ENCODE measurements around the gene LRP5. TPM values are rescaled to one million over a fixed set of nuclear protein-coding genes. Genes with fewer than 3 reads are reported as not detected.
"Not testable (repeated sequence)": the region's sequence is repeated elsewhere in the genome, so short reads cannot be mapped to it uniquely, and the experiment has no call there.

The LRP5 gene
- total RNA-seq, 2 donors from 2014 or later, result 43.3 to 63.6 TPM

GRCh38 chr11:68342459-68343158, 30.2 kb downstream of the LRP5 start:
- WGBS, 2 donors, result 30 to 46% methylated on average over 2 to 13 of the region's 13 CpGs
- peaks cover 52% of the 10 kb centered on the region for H3K4me1 ChIP-seq
- DNase-seq (peak; percentile 28 to 70 (median 59)), ATAC-seq (peak; percentile 80)
- H3K27ac ChIP-seq, result peak overlapping the region; percentile 78 to 90 (median 86)
- no peak overlapping the region for H3K4me3 ChIP-seq
- intact Hi-C loops (cut with DNase I), result no loop called here
- no peaks in the 10 kb centered on the region for H3K27me3 ChIP-seq
- H3K36me3 ChIP-seq (replicated peaks in 1 of 2; ENCODE audit: insufficient read depth in 1 of 2, low read depth in 2 of 2), result no peaks in the 10 kb centered on the region
- TF ChIP-seq POLR2A (IDR thresholded peaks at IDR 0.05), result peak in 2 of 3 donors; percentile 38 to 46
- TF ChIP-seq CTCF (IDR thresholded peaks at IDR 0.05), result no peak
- H3K9me3 ChIP-seq, result no peaks in the 10 kb centered on the region

- Histone ChIP-seq H3K9me3 (no peaks in the 10 kb centered on the region), H3K27ac (peak overlapping the region; percentile 78 to 90 (median 86)), H3K4me1 (peaks cover 52% of the 10 kb centered on the region), H3K4me3 (no peak overlapping the region), H3K27me3 (no peaks in the 10 kb centered on the region), H3K36me3 (replicated peaks in 1 of 2; ENCODE audit: insufficient read depth in 1 of 2, low read depth in 2 of 2) (no peaks in the 10 kb centered on the region)
- no peak for TF ChIP-seq POLR2A (IDR thresholded peaks at IDR 0.05)
- TF ChIP-seq CTCF (IDR thresholded peaks at IDR 0.05), result no peak
- DNase-seq (peak in 3 of 4 donors; percentile 32 to 42 (median 39)), ATAC-seq (no peak)
- 63 to 65% methylated on average over 11 to 14 of the region's 14 CpGs for WGBS, 2 donors
- intact Hi-C loops (cut with DNase I), result no loop called here
Measured at GRCh38 chr11:68343761-68344256, 31.4 kb downstream of the LRP5 start.

- DNase-seq; H3K36me3 ChIP-seq (replicated peaks in 1 of 2; ENCODE audit: insufficient read depth in 1 of 2, low read depth in 2 of 2); H3K27me3 ChIP-seq; intact Hi-C loops (cut with DNase I); ATAC-seq; H3K9me3 ChIP-seq; H3K4me3 ChIP-seq: not testable (repeated sequence)
- Histone ChIP-seq H3K4me1 (peaks cover 52% of the 10 kb centered on the region), H3K27ac (peak overlapping the region in 1 of 4 donors; percentile 25)
- WGBS, 2 donors, result 96 to 97% methylated on average over 7 of the region's 7 CpGs
Measured at GRCh38 chr11:68344821-68345220, 32.4 kb downstream of the LRP5 start.

- DNase-seq (no peak), ATAC-seq (no peak)
- no peak overlapping the region for H3K4me3 ChIP-seq
- TF ChIP-seq CTCF (IDR thresholded peaks at IDR 0.05), result no peak
- TF ChIP-seq POLR2A (IDR thresholded peaks at IDR 0.05), result no peak
- WGBS, 2 donors, result 78 to 83% methylated on average over 11 of the region's 11 CpGs
- no peaks in the 10 kb centered on the region for H3K27me3 ChIP-seq
- H3K4me1 ChIP-seq, result peaks cover 51% of the 10 kb centered on the region
- no peaks in the 10 kb centered on the region for H3K9me3 ChIP-seq
- intact Hi-C loops (cut with DNase I), result no loop called here
- no peaks in the 10 kb centered on the region for H3K36me3 ChIP-seq (replicated peaks in 1 of 2; ENCODE audit: insufficient read depth in 1 of 2, low read depth in 2 of 2)
- H3K27ac ChIP-seq, result peak overlapping the region in 3 of 4 donors; percentile 4 to 50 (median 14)
Measured at GRCh38 chr11:68345776-68346461, 33.5 kb downstream of the LRP5 start.

- H3K9me3 ChIP-seq, result no peaks in the 10 kb centered on the region
- no peak for DNase-seq
- H3K4me3 ChIP-seq, result no peak overlapping the region
- ATAC-seq, result no peak
- no peak for TF ChIP-seq POLR2A (IDR thresholded peaks at IDR 0.05)
- no peak for TF ChIP-seq CTCF (IDR thresholded peaks at IDR 0.05)
- intact Hi-C loops (cut with DNase I), result no loop called here
- H3K4me1 ChIP-seq, result peaks cover 46% of the 10 kb centered on the region
- H3K27me3 ChIP-seq, result no peaks in the 10 kb centered on the region
- H3K27ac ChIP-seq, result peak overlapping the region in 3 of 4 donors; percentile 4 to 50 (median 14)
- WGBS, 2 donors, result 83 to 100% methylated on average over 1 to 2 of the region's 2 CpGs
- H3K36me3 ChIP-seq (replicated peaks in 1 of 2; ENCODE audit: insufficient read depth in 1 of 2, low read depth in 2 of 2), result no peaks in the 10 kb centered on the region
Measured at GRCh38 chr11:68346462-68346790, 34.0 kb downstream of the LRP5 start.
